GM18867 (cell line): ENCODE measurements around the gene EPB41L3.
"Not testable (repeated sequence)": the region's sequence is repeated elsewhere in the genome, so short reads cannot be mapped to it uniquely, and the experiment has no call there.

Source experiments
- ATAC-seq: cut with Tn5 transposase; IDR thresholded peaks from one replicate; pipeline ENCODE4 v1.9.1; 2021; ENCODE audit warnings: mild to moderate bottlenecking, moderate library complexity; ENCODE audit not compliant: unreplicated experiment

The EPB41L3 gene

GRCh38 chr18:5543773-5544389 is at the start of gene EPB41L3:
Gene EPB41L3, minus strand, starts transcription at chr18:5543997. Its CDS starts 54,814 bp downstream, at chr18:5489183.
- ATAC-seq = no peak

DNA sequence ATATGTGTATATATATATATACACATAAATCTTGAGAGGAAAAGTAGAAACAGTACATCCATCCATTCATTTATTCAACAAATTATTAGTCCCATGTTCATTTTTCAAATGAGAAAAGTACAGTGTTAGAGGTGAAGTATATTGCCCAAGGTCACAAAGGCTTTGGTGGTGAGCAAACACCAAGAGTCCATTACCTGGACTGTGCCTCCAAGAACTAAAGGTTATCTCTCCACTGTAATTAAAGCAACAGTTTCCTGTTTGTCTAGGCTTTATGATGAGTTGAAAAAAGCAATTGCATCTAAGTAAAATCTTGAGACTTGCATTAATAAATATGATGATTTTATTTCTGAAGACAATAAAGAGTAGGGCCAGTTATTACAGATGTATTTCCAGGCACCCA is 44.7 kb upstream of the EPB41L3 start:
- ATAC-seq = no peak

DNA sequence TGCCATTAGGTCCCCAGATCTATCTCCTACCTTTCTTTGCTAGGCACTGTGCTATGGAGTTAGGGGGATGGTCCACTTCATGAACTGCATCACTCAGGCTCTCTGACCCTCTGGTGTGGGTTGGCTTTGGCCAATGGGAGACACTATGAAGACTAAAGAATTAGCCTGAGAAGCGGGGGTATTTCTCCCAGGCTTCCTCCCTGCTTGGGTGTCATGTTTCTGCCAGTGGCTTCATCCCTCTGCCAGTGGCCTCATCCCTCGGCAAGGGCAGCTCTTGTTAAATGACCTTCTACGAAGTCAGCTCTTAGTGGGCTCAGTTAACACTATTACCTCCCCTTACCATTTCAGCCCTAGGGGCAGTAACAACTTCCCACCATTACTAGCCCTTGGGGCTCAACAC is 41.9 kb upstream of the EPB41L3 start:
- ATAC-seq = no peak

- ATAC-seq = no peak
Observed at GRCh38 chr18:5584746-5585417, 41.1 kb upstream of the EPB41L3 start.

DNA sequence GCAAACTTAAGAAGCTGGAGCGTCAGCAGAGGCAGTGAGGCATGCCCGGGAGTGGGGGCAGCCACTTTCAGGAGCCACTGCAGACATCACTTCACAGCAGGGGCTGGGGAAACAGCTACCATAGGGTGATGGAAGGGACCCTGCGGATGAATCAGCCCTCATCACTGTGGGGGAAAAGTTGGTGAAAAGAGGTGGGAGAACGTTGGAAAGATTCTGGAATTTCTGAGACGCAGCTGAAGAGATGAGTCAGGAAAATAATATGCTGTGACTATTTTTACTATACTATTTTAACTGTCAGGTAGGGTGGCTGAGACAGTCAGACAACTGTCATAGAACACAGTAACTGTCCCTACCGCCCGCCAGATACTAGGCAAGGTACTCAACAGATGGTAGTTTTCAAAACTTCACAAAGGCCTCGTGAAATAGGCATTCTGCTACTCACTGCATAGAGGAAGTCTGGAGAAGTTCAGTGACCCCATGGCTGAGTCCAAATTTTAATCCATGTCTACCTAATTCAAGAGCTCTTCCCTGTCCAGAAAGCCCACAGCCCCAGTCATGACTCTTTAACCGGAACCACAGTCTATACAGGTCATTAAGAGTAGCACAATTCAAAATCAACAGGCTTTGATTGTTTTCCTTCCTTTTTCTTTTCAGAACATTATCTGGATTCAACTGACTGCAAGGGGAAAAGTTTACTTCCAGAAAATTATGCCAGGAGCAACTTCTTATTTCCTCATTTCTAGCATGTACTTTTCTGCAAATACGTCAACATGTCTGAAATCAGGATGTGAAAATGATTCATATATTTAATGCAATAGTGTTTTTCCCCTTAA is 39.3 kb upstream of the EPB41L3 start:
- no peak for ATAC-seq

DNA sequence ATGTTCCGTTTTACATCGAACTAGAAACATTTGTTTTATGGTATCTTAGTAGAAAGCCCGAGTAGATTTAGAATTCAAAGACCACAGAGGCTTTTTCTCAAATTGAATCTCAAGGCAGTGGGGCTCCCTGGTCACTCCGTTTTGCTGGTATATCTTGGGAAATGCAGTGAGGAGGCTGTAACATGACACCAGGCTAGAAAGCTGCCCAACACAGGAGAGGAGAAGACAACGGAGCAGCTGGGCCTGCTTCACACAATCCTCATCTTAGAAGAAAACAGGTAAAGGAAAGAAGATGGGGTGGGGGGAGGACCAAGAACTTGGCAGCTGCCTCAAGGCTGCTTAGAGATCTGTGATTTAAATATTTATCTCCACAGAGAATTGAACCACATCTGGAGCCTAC is 38.3 kb upstream of the EPB41L3 start:
- no peak for ATAC-seq

DNA sequence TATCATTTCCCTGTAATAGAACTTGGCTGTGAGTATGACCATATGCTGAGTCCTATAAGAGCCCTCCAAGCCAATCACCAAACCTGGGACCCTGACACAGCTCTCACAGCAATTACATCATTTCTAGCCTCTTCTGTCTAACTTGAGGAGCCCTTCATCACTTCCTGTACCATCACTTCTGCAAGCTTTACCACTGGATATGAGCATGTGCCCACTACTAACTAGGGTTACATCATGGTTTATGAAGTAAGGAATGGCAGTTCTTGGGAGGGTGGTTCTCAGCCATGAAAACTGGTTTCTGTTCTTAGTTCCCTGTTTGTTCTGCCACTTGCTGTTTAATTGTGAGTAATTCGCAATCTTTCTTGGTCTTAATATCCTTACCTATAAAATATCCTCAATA is 31.0 kb upstream of the EPB41L3 start:
- ATAC-seq = no peak

GRCh38 chr18:5571666-5572065 is 27.9 kb upstream of the EPB41L3 start:
- ATAC-seq = no peak

DNA sequence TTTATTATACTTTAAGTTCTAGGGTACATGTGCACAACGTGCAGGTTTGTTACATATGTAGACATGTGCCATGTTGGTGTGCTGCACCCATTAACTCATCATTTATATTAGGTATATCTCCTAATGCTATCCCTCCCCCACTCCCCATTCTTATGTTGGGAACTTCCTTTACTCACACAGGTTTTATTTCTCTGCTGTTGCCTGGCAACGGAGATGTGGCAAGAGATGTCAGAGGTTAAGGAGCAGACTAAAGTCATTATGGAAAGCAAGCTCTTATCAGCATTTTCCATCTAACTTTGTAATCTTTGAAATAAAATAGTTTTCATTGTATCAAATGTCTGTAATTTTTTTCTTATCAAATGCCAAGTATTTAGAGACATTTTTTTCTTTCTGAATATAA is 26.8 kb upstream of the EPB41L3 start:
- not testable (repeated sequence) for ATAC-seq

GRCh38 chr18:5568416-5568815 is 24.6 kb upstream of the EPB41L3 start:
- no peak for ATAC-seq

DNA sequence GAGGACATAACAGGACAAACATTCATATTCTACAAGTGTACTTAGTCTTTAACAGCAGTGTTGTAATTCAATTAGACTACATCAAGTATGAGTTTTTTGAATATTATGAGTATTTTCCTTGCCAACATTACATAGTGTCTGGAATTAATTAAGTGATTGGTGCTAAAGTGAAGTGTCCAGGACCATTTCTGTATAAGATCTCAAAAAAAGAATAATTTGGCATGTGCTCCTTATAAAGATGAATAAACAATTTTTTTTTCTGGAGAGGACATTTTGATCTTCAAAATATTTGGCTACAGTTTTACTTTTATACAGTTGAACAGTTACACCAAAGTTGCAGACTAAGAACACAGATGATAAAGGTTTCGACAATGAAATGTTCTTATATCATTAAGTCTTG is 15.1 kb upstream of the EPB41L3 start:
- ATAC-seq = no peak

DNA sequence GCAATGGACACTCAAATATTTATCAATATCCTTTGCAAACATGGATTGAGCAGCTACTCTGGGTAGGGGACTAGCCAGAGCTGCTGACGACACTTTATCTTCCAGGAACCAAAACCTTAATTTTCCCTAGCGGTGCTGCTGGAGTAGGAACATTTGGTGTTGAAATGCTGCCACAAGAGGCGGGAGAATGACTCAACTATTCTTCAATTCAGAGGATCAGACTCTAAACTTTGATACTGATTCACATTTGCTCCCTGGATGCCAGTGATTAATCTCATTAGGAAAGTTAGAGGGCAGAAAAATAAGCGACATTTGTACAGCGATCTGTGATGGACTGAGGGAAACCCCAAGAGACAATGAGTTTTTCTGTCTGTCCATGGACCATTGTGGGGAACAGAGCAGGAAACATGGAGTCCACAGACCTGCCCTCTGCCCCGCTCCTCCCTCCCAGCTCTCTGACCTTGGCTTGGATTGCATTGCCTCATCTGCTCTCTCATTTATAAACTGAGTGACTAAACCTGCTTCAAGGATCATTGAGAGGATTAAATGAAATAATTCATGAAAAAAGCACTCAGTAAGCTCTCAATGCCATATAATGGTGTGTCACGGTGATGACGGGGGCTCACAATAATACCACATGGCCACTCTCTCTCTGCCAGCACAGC is 12.6 kb upstream of the EPB41L3 start:
- no peak for ATAC-seq

DNA sequence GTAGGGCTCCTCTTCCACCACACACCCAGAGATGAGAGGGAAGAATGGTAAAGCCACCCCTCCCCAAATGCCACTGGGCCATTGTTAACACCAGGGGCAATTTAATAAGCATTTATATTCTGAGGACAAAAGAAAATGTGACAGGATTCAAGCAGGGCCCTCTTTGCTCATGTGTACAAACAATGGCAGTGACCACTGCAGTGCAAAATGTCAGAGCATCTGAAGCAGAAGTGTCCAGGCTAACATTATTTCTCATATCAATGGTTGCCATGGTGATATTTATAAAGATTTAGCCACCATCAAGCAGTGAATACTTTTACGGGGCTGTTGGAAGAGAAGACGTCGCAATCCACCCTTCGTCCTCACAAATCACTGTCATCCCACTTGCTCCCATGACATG is 10.8 kb upstream of the EPB41L3 start:
- ATAC-seq = no peak

- ATAC-seq = no peak
Observed at GRCh38 chr18:5546660-5547059, 2.9 kb upstream of the EPB41L3 start.

GRCh38 chr18:5543036-5543680 is 639 bp downstream of the EPB41L3 start:
- no peak for ATAC-seq

DNA sequence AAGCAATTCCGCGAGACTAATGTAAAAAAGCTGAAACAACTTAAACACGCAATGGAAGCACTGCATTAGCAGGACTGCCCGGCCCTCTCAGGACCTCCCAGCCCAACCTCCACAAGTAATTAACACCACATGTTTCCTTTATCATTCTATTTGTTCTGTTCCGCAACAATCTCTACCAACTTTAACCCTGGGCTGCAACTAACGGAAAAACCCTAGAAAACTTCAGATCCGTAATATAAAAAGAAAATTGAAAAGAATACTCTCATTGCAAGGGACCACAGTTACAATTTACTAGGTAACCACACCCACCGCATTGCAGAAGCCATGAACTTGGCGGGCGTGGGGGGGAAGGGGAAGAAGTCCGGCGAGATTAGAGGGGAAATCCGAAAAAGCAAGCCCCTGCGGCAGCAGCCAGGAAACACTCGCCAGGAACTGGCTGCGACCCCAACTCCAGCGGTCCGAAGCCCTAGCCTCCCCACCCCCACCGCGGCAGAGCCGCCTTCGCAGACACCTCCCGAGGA is 1.2 kb downstream of the EPB41L3 start:
- no peak for ATAC-seq

DNA sequence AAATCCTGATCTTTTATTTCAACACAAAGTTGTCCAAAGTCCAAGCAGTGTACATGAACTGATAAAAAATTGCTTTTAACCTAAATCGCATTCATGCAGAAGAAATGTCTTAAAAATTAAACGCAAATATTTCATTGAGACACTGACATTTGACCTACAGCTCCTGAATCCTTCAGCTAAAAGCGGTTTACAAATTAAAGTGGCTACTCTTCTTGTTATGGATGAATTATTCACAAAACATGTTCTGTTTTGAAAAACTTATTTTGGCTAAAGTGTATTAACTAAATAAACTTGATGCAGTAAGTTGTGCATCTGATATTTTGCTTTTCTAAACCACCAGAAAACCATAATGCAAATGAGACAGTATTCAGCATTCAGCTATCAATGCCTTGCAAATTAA is 2.2 kb downstream of the EPB41L3 start:
- ATAC-seq = no peak

DNA sequence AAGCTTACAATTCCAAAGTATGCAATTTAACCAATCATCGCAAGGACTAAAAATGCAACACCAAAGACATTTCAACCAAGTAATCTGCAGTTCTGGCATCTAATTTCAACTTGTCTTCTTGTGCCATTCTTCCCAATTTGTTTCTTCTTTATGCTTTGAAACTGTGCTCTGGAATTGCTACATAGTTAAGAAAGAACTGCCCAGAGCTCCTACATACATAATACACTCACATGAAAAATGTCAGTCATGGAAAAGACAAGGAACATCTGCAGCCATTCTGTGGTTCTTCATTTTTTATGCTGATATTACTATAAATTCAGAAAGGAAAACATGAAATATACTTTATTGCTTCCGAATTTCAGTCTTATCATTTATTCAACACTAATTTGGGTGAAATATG is 4.4 kb downstream of the EPB41L3 start:
- ATAC-seq = no peak

- no peak for ATAC-seq
Observed at GRCh38 chr18:5538544-5538943, 5.3 kb downstream of the EPB41L3 start.

DNA sequence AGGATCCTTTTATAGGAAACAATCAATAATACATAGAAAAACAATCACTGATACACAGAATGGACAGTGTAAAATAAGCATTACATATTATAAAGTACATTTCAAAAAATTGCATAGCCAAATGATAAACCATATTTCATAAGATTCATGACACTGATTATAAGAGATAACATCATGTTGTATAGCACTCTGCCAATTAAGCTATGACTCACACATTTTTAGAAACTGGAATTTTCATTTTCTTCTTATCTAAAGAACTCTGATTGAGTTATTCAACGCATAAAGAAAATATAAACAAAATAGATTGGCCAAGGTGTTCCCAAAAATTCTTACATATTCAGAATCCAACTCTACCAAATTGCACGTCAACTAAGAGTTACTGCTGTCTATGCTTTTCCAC is 5.9 kb downstream of the EPB41L3 start:
- ATAC-seq = no peak

- no peak for ATAC-seq
Observed at GRCh38 chr18:5534845-5535244, 9.0 kb downstream of the EPB41L3 start.
